H9 (cell line): Measurements from ENCODE around the gene HECTD3. TPM values are rescaled to one million over a fixed set of nuclear protein-coding genes. Genes with fewer than 3 reads are reported as not detected.

ENCODE experiments used
- DNase-seq: peaks from one replicate; pipeline ENCODE4 v3.0.0-alpha.2; 2017
- H2AFZ ChIP-seq: one replicate; pipeline ENCODE4 v1.6.1; 2013; ENCODE audit warnings: mild to moderate bottlenecking, low read length, control low read depth, moderate library complexity
- H2AK5ac ChIP-seq: 2 replicates; pipeline ENCODE4 v1.6.1; 2013; ENCODE audit warnings: low read length, control low read depth, mixed read lengths; ENCODE audit not compliant: insufficient read length
- H2BK120ac ChIP-seq: one replicate; pipeline ENCODE4 v1.6.1; 2013; ENCODE audit warnings: low read depth, mild to moderate bottlenecking, low read length, control low read depth, inconsistent platforms; ENCODE audit not compliant: poor library complexity, severe bottlenecking
- H2BK12ac ChIP-seq: 2 replicates; pipeline ENCODE4 v1.6.1; 2013; ENCODE audit warnings: low read length, control low read depth, mixed read lengths, low read depth; ENCODE audit not compliant: insufficient read length
- H2BK15ac ChIP-seq: 2 replicates; pipeline ENCODE4 v1.6.1; 2013; ENCODE audit warnings: low read depth, low read length, control low read depth
- H2BK20ac ChIP-seq: one replicate; pipeline ENCODE4 v1.6.1; 2013; ENCODE audit warnings: low read depth, mild to moderate bottlenecking, low read length, control low read depth, inconsistent platforms; ENCODE audit not compliant: poor library complexity, severe bottlenecking
- H2BK5ac ChIP-seq: 2 replicates; pipeline ENCODE4 v1.6.1; 2013; ENCODE audit warnings: low read length, control low read depth, mixed read lengths; ENCODE audit not compliant: insufficient read length
- H3K14ac ChIP-seq: 2 replicates; pipeline ENCODE4 v1.6.1; 2013; ENCODE audit warnings: low read length, control low read depth; ENCODE audit not compliant: insufficient read depth
- H3K18ac ChIP-seq: 2 replicates; pipeline ENCODE4 v1.6.1; 2013; ENCODE audit warnings: low read depth, mild to moderate bottlenecking, mixed read lengths, low read length, control low read depth; ENCODE audit not compliant: insufficient read length
- H3K23ac ChIP-seq: 2 replicates; pipeline ENCODE4 v1.6.1; 2013; ENCODE audit warnings: low read length, control low read depth, mixed read lengths, low read depth; ENCODE audit not compliant: insufficient read length
- H3K23me2 ChIP-seq: 2 replicates; pipeline ENCODE4 v1.6.1; 2013; ENCODE audit warnings: low read depth, mild to moderate bottlenecking, mixed read lengths, low read length, control low read depth; ENCODE audit not compliant: insufficient read length, poor library complexity, severe bottlenecking
- H3K27ac ChIP-seq: 2 replicates; pipeline ENCODE4 v1.5.1; 2013; ENCODE audit warnings: low read length, control low read depth, mixed read lengths, low read depth; ENCODE audit not compliant: insufficient read length
- H3K27me3 ChIP-seq: 2 replicates; pipeline ENCODE4 v1.6.1; 2013; ENCODE audit warnings: low read length, control low read depth, inconsistent platforms; ENCODE audit not compliant: insufficient read depth
- H3K4ac ChIP-seq: 2 replicates; pipeline ENCODE4 v1.6.1; 2013; ENCODE audit warnings: low read depth, mild to moderate bottlenecking, control low read depth, inconsistent platforms, low read length, moderate library complexity
- H3K4me1 ChIP-seq: 2 replicates; pipeline ENCODE4 v1.6.1; 2013; ENCODE audit warnings: low read length, control low read depth, inconsistent platforms; ENCODE audit not compliant: insufficient read depth
- H3K4me2 ChIP-seq: 2 replicates; pipeline ENCODE4 v1.6.1; 2013; ENCODE audit warnings: low read length, control low read depth, mixed read lengths; ENCODE audit not compliant: insufficient read length, insufficient read depth
- H3K56ac ChIP-seq: 2 replicates; pipeline ENCODE4 v1.6.1; 2013; ENCODE audit warnings: low read depth, mild to moderate bottlenecking, mixed read lengths, low read length, control low read depth; ENCODE audit not compliant: insufficient read length
- H3K79me1 ChIP-seq: 2 replicates; pipeline ENCODE4 v1.6.1; 2013; ENCODE audit warnings: low read depth, mild to moderate bottlenecking, moderate library complexity, low read length, control low read depth, inconsistent platforms; ENCODE audit not compliant: insufficient read depth, poor library complexity, severe bottlenecking
- H3K79me2 ChIP-seq: 2 replicates; pipeline ENCODE4 v1.6.1; 2013; ENCODE audit warnings: low read length, control low read depth, inconsistent platforms; ENCODE audit not compliant: insufficient read depth
- H3K9ac ChIP-seq: 2 replicates; pipeline ENCODE4 v1.6.1; 2013; ENCODE audit warnings: low read length, control low read depth, mixed read lengths; ENCODE audit not compliant: insufficient read length; ENCODE audit errors: extremely low read depth
- H3K9me3 ChIP-seq: one replicate; pipeline ENCODE4 v1.6.1; 2013; ENCODE audit warnings: low read depth, low read length, inconsistent platforms; ENCODE audit not compliant: control insufficient read depth
- H3T11ph ChIP-seq: one replicate; pipeline ENCODE4 v1.6.1; 2013; ENCODE audit warnings: mild to moderate bottlenecking, low read length, control low read depth, inconsistent platforms
- H4K20me1 ChIP-seq: one replicate; pipeline ENCODE4 v1.6.1; 2013; ENCODE audit not compliant: control insufficient read depth, insufficient read length, insufficient read depth
- H4K5ac ChIP-seq: 2 replicates; pipeline ENCODE4 v1.6.1; 2013; ENCODE audit warnings: low read depth, mild to moderate bottlenecking, mixed read lengths, low read length, control low read depth; ENCODE audit not compliant: insufficient read length
- H4K8ac ChIP-seq: replicated peaks from 2 replicates; pipeline ENCODE4 v1.6.1; 2013; ENCODE audit warnings: low read length, control low read depth, mixed read lengths, low read depth; ENCODE audit not compliant: insufficient read length
- H4K91ac ChIP-seq: 2 replicates; pipeline ENCODE4 v1.6.1; 2013; ENCODE audit warnings: low read depth, mild to moderate bottlenecking, moderate library complexity, mixed read lengths, low read length, control low read depth; ENCODE audit not compliant: insufficient read length
- H3K27ac Mint-ChIP-seq, 3 experiments: 2 replicates in 2 of 3; 3 replicates in 1 of 3; pipeline ENCODE4 v1.8.0; 2020 to 2021; ENCODE audit warnings: mixed read lengths in 3 of 3, mild to moderate bottlenecking in 1 of 3, moderate library complexity in 1 of 3
- H3K27me3 Mint-ChIP-seq: 2 replicates; pipeline ENCODE4 v1.8.0; 2021; ENCODE audit warnings: low read depth, mild to moderate bottlenecking, moderate library complexity, mixed read lengths
- H3K36me3 Mint-ChIP-seq, 3 experiments: 2 replicates in 2 of 3; 3 replicates in 1 of 3; pipeline ENCODE4 v1.8.0; 2020 to 2021; ENCODE audit warnings: low read depth in 3 of 3, mixed read lengths in 3 of 3; ENCODE audit not compliant: insufficient read depth in 1 of 3
- H3K4me1 Mint-ChIP-seq, 2 experiments: 2 replicates each; pipeline ENCODE4 v1.8.0; 2020; ENCODE audit warnings: mixed read lengths in 2 of 2
- H3K4me3 Mint-ChIP-seq, 2 experiments: 2 replicates in 1 of 2; 3 replicates in 1 of 2; pipeline ENCODE4 v1.8.0; 2020 to 2021; ENCODE audit warnings: mild to moderate bottlenecking in 2 of 2, mixed read lengths in 2 of 2, moderate library complexity in 1 of 2
- H3K9me3 Mint-ChIP-seq, 2 experiments: 2 replicates in 1 of 2; 3 replicates in 1 of 2; pipeline ENCODE4 v1.8.0; 2020; ENCODE audit warnings: mild to moderate bottlenecking in 2 of 2, mixed read lengths in 2 of 2, moderate library complexity in 1 of 2
- CTCF ChIP-seq: fragments of 200-600 bp; sonication (generic); conservative IDR thresholded peaks from 3 replicates; pipeline ENCODE4 v1.8.0; 2021; ENCODE audit warnings: antibody characterized with exemption, mild to moderate bottlenecking
- WGBS: extraction: QIAGEN DNeasy Blood & Tissue Kit; methylation state at CpG from one replicate; pipeline ENCODE4 v1.1.7; 2013; ENCODE audit warnings: missing lambda C conversion rate, low lambda C conversion rate, mixed read lengths; ENCODE audit not compliant: insufficient read length; ENCODE audit errors: extremely low coverage; 5-methylcytosine and 5-hydroxymethylcytosine counted together
- total RNA-seq: library from RNA; stranded (reverse); gene quantifications from 2 replicates; pipeline ENCODE4 v1.2.1, GENCODE V29; 2021

The HECTD3 gene
- total RNA-seq, 1 experiment from 2014 or later, result 36.0 TPM

GRCh38 chr1:45044916-45045315 lies 33.8 kb upstream of the HECTD3 start:
- Histone ChIP-seq H2BK12ac (no peak overlapping the region), H3K27ac (no peak overlapping the region), H4K20me1 (no peaks in the 10 kb centered on the region), H2BK120ac (no peak overlapping the region), H2AFZ (no peak overlapping the region), H4K91ac (no peak overlapping the region), H3K79me1 (no peaks in the 10 kb centered on the region), H3K4me2 (no peak overlapping the region), H3K23ac (no peak overlapping the region), H2BK15ac (no peak overlapping the region), H4K8ac (no peak overlapping the region), H3K56ac (no peak overlapping the region), H2AK5ac (no peak overlapping the region), H3K79me2 (no peaks in the 10 kb centered on the region), H4K5ac (no peak overlapping the region), H3K9me3 (no peaks in the 10 kb centered on the region), H3K27me3 (no peaks in the 10 kb centered on the region), H3T11ph (no peak overlapping the region), H3K18ac (no peak overlapping the region), H3K14ac (no peak overlapping the region), H3K4me1 (peaks cover 2% of the 10 kb centered on the region; the same call in 1 of the 2 replicates), H3K4ac (no peak overlapping the region), H3K23me2 (no peaks in the 10 kb centered on the region), H2BK5ac (no peak overlapping the region), H2BK20ac (no peak overlapping the region), H3K9ac (no peak overlapping the region)
- H3K36me3 Mint-ChIP-seq, result no peaks in the 10 kb centered on the region
- no peaks in the 10 kb centered on the region for H3K9me3 Mint-ChIP-seq
- no CpG with 5 or more reads among the region's 1 CpG for WGBS
- peaks cover 6% of the 10 kb centered on the region in 2 experiments for H3K4me1 Mint-ChIP-seq
- H3K4me3 Mint-ChIP-seq, result no peak overlapping the region
- no peaks in the 10 kb centered on the region for H3K27me3 Mint-ChIP-seq
- no peak for TF ChIP-seq CTCF
- no peak for DNase-seq
- H3K27ac Mint-ChIP-seq, result no peak overlapping the region
